ENCODE results near the gene BAHCC1.
A peak's percentile ranks its signal among the peaks of the same experiment; 100 is the strongest.
"Not testable (repeated sequence)": the region's sequence is repeated elsewhere in the genome, so short reads cannot be mapped to it uniquely, and the experiment has no call there.

BAHCC1 gene

GRCh38 chr17:81394921-81395599 lies at the start of gene BAHCC1:
Gene BAHCC1 (plus strand): TSS chr17:81395457. CDS start chr17:81399740, 4,283 bp downstream.
- DNase-seq (ENCODE audit: low read depth, low spot score), result peak; percentile 99

GRCh38 chr17:81346090-81346907 lies 49.0 kb upstream of the BAHCC1 start:
- peak; percentile 81 for DNase-seq (ENCODE audit: low read depth, low spot score)

GRCh38 chr17:81346908-81347349 lies 48.3 kb upstream of the BAHCC1 start:
- DNase-seq (ENCODE audit: low read depth, low spot score), result no peak

GRCh38 chr17:81347437-81347836 lies 47.8 kb upstream of the BAHCC1 start:
- no peak for DNase-seq (ENCODE audit: low read depth, low spot score)

GRCh38 chr17:81348097-81349055 lies 46.9 kb upstream of the BAHCC1 start:
- DNase-seq (ENCODE audit: low read depth, low spot score), result no peak

GRCh38 chr17:81349397-81350319 lies 45.6 kb upstream of the BAHCC1 start:
- no peak for DNase-seq (ENCODE audit: low read depth, low spot score)

- no peak for DNase-seq (ENCODE audit: low read depth, low spot score)
Measured at GRCh38 chr17:81350320-81350890, 44.9 kb upstream of the BAHCC1 start.

- not testable (repeated sequence) for DNase-seq (ENCODE audit: low read depth, low spot score)
Measured at GRCh38 chr17:81351329-81352052, 43.8 kb upstream of the BAHCC1 start.

- not testable (repeated sequence) for DNase-seq (ENCODE audit: low read depth, low spot score)
Measured at GRCh38 chr17:81352056-81352455, 43.2 kb upstream of the BAHCC1 start.

GRCh38 chr17:81354252-81354953 lies 40.9 kb upstream of the BAHCC1 start:
- no peak for DNase-seq (ENCODE audit: low read depth, low spot score)

- no peak for DNase-seq (ENCODE audit: low read depth, low spot score)
Measured at GRCh38 chr17:81354954-81355347, 40.3 kb upstream of the BAHCC1 start.

GRCh38 chr17:81359218-81359617 lies 36.0 kb upstream of the BAHCC1 start:
- no peak for DNase-seq (ENCODE audit: low read depth, low spot score)

- DNase-seq (ENCODE audit: low read depth, low spot score), result not testable (repeated sequence)
Measured at GRCh38 chr17:81362001-81362400, 33.3 kb upstream of the BAHCC1 start.

- no peak for DNase-seq (ENCODE audit: low read depth, low spot score)
Measured at GRCh38 chr17:81364278-81365147, 30.7 kb upstream of the BAHCC1 start.

GRCh38 chr17:81365148-81365600 lies 30.1 kb upstream of the BAHCC1 start:
- DNase-seq (ENCODE audit: low read depth, low spot score), result no peak

GRCh38 chr17:81365601-81366585 lies 29.4 kb upstream of the BAHCC1 start:
- no peak for DNase-seq (ENCODE audit: low read depth, low spot score)

GRCh38 chr17:81366648-81367047 lies 28.6 kb upstream of the BAHCC1 start:
- no peak for DNase-seq (ENCODE audit: low read depth, low spot score)
